AG09309 (cell line): ENCODE results near the gene PTPN14.

ENCODE experiments used
- DNase-seq: peaks from one replicate; pipeline ENCODE4 v3.0.0-alpha.2; 2010; ENCODE audit warnings: low read depth
- H3K4me3 ChIP-seq: 2 replicates; pipeline ENCODE4 v1.5.1; 2011; ENCODE audit warnings: mild to moderate bottlenecking, low read depth, low read length, moderate library complexity; ENCODE audit not compliant: control insufficient read depth
- CTCF ChIP-seq: IDR thresholded peaks from 2 replicates; pipeline ENCODE4 v1.5.1; 2011; ENCODE audit warnings: mild to moderate bottlenecking, low read depth, low read length, inconsistent platforms; ENCODE audit not compliant: insufficient read depth, control insufficient read depth; ENCODE audit errors: missing control alignments

The PTPN14 gene

GRCh38 chr1:214515544-214516433 is 35.6 kb downstream of the PTPN14 start:
- no peak for DNase-seq
- TF ChIP-seq CTCF: no peak
- H3K4me3 ChIP-seq: no peak overlapping the region

- TF ChIP-seq CTCF: no peak
- DNase-seq: no peak
- no peak overlapping the region for H3K4me3 ChIP-seq
These were observed 36.5 kb downstream of the PTPN14 start for GRCh38 chr1:214514819-214515383.

GRCh38 chr1:214514032-214514818 is 37.2 kb downstream of the PTPN14 start:
- TF ChIP-seq CTCF: no peak
- no peak overlapping the region for H3K4me3 ChIP-seq
- no peak for DNase-seq

GRCh38 chr1:214513394-214513793 is 38.0 kb downstream of the PTPN14 start:
- no peak for DNase-seq
- no peak overlapping the region for H3K4me3 ChIP-seq
- TF ChIP-seq CTCF: no peak

- H3K4me3 ChIP-seq: no peak overlapping the region
- no peak for TF ChIP-seq CTCF
- DNase-seq: no peak
These were observed 39.8 kb downstream of the PTPN14 start for GRCh38 chr1:214511639-214511998.

- TF ChIP-seq CTCF: no peak
- DNase-seq: no peak
- no peak overlapping the region for H3K4me3 ChIP-seq
These were observed 40.3 kb downstream of the PTPN14 start for GRCh38 chr1:214510914-214511638.
